PFSK-1 (cell line): ENCODE measurements around the gene C15orf39.

Experiments
- FOXP2 ChIP-seq: optimal IDR thresholded peaks from 2 replicates; pipeline ENCODE3; 2011; ENCODE audit warnings: borderline replicate concordance, control low read depth, inconsistent platforms; ENCODE audit not compliant: insufficient read depth; ENCODE audit errors: extremely low read length, extremely low read depth
- POLR2AphosphoS5 ChIP-seq: IDR thresholded peaks from 2 replicates; pipeline ENCODE4 v1.6.1; 2012; ENCODE audit warnings: low read depth, mild to moderate bottlenecking, control low read depth, low read length, moderate library complexity
- REST ChIP-seq, 2 experiments: IDR thresholded peaks; 2 replicates each; pipeline versions ENCODE4 v1.6.1 to v1.8.0; 2011 to 2012; ENCODE audit warnings: low read depth in 2 of 2, low read length in 2 of 2, control low read depth in 1 of 2, inconsistent platforms in 1 of 2, mild to moderate bottlenecking in 1 of 2, moderate library complexity in 1 of 2; ENCODE audit not compliant: insufficient read depth in 1 of 2
- SIN3A ChIP-seq: IDR thresholded peaks from 2 replicates; pipeline ENCODE4 v1.6.1; 2012; ENCODE audit warnings: mild to moderate bottlenecking, low read length, moderate library complexity, borderline replicate concordance; ENCODE audit not compliant: insufficient read depth
- TAF1 ChIP-seq: IDR thresholded peaks from 2 replicates; pipeline ENCODE4 v1.6.1; 2012; ENCODE audit warnings: low read length, control low read depth, borderline replicate concordance; ENCODE audit not compliant: insufficient read depth

C15orf39 gene

GRCh38 chr15:75204340-75205063 is 2.8 kb downstream of the C15orf39 start:
- no peak for TF ChIP-seq POLR2AphosphoS5
- TF ChIP-seq SIN3A = 0 out of 2 replicates have a peak, but pooled peaks have one; percentile 61

GRCh38 chr15:75205064-75205395 is 3.3 kb downstream of the C15orf39 start:
- no peak for TF ChIP-seq REST (IDR thresholded peaks at IDR 0.05; ENCODE audit: insufficient read depth in 1 of 2, low read depth in 2 of 2, low read length in 2 of 2)
- TF ChIP-seq POLR2AphosphoS5 = no peak
- TF ChIP-seq TAF1 = no peak
- TF ChIP-seq FOXP2 = no peak
- TF ChIP-seq SIN3A = no peak

- no peak for TF ChIP-seq REST (IDR thresholded peaks at IDR 0.05; ENCODE audit: insufficient read depth in 1 of 2, low read depth in 2 of 2, low read length in 2 of 2)
- no peak for TF ChIP-seq TAF1
- TF ChIP-seq POLR2AphosphoS5 = no peak
- no peak for TF ChIP-seq SIN3A
- no peak for TF ChIP-seq FOXP2
Measured at GRCh38 chr15:75206006-75206405, 4.3 kb downstream of the C15orf39 start.

GRCh38 chr15:75206803-75207617 is 5.3 kb downstream of the C15orf39 start:
- no peak for TF ChIP-seq TAF1
- no peak for TF ChIP-seq SIN3A
- no peak for TF ChIP-seq POLR2AphosphoS5
- no peak for TF ChIP-seq FOXP2
- no peak for TF ChIP-seq REST (IDR thresholded peaks at IDR 0.05; ENCODE audit: insufficient read depth in 1 of 2, low read depth in 2 of 2, low read length in 2 of 2)

GRCh38 chr15:75207618-75208500 is 6.2 kb downstream of the C15orf39 start:
- no peak for TF ChIP-seq TAF1
